ENCODE results near the gene CRYBG2.

DNA sequence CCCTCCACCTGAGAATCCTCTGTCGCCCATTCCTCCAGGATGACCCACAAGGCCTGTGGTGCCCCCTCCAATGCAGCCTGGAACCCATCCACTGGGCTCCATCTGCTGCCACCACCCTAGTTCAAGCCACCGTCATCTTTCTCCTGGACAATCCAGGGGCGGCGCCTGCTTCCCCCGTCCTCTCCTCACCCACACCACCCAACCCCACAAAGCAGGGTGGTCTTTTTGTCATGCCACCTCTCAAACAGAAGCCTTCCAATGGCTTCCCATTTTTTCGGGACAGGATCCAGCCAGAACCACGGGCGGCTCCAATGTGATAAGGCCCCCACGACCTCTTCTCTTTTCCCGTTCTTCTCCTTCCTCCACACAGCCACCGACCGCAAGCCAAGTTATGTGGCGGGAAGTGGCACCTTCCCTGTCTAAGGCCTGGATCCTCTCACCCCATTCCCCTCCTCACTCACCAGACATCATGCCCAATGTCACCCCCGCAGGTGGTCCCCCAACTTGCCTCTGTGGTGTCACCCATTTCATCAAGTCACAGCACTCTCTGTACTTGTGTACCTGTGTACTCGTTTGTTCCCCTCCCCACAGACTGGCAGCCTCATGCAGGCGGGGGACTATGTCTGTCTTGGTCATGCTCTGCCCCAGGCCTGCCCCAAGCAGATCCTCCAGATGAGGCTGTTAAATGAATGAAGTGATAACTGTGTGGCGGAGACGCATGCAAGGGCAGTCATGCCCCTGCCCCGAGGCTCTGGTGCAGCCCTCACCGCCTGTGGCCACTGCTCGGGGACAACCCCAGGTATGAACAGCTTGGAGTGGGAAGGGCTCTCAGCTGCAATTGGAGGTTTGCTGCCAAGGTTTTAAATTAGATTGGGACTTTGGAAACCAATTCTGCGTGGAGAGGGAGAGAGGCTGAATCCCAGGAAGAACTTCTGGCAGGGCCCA lies 58.5 kb downstream of the CRYBG2 start:
- no peak for TF ChIP-seq SP1 (IDR thresholded peaks at IDR 0.05)
- no peak for TF ChIP-seq BHLHE40 (IDR thresholded peaks at IDR 0.05; ENCODE audit: borderline replicate concordance)
